Left ventricle myocardium inferior (tissue), 1 donor: Measurements from ENCODE around the gene SAMD3. TPM values are rescaled to one million over a fixed set of nuclear protein-coding genes. Genes with fewer than 3 reads are reported as not detected.
"Not testable (repeated sequence)": the region's sequence is repeated elsewhere in the genome, so short reads cannot be mapped to it uniquely, and the experiment has no call there.

ENCODE experiments used
- DNase-seq: peaks from one replicate; pipeline ENCODE4 v3.0.0-alpha.2; 2020
- H3K27ac ChIP-seq: fragments of 200-600 bp; replicated peaks from 2 replicates; pipeline ENCODE4 v1.8.0; 2021
- H3K27me3 ChIP-seq: fragments of 200-600 bp; 2 replicates; pipeline ENCODE4 v1.8.0; 2021; ENCODE audit warnings: low read depth
- H3K36me3 ChIP-seq: fragments of 200-600 bp; 2 replicates; pipeline ENCODE4 v1.8.0; 2021
- H3K4me1 ChIP-seq: fragments of 200-600 bp; 2 replicates; pipeline ENCODE4 v1.8.0; 2021
- H3K4me3 ChIP-seq: fragments of 200-600 bp; 2 replicates; pipeline ENCODE4 v1.8.0; 2021; ENCODE audit warnings: mild to moderate bottlenecking, moderate library complexity
- H3K9me3 ChIP-seq: fragments of 200-600 bp; replicated peaks from 2 replicates; pipeline ENCODE4 v1.8.0; 2021
- CTCF ChIP-seq: fragments of 200-600 bp; IDR thresholded peaks from 2 replicates; pipeline ENCODE4 v1.8.0; 2021; ENCODE audit warnings: antibody characterized with exemption, mild to moderate bottlenecking, borderline replicate concordance
- intact Hi-C: fragments of 100-400 bp; cut with micrococcal nuclease; formaldehyde crosslinking; loops from one replicate; pipeline ENCODE4 v1.11.0; 2022
- total RNA-seq: library from RNA; stranded (reverse); fragmentation: NEBNext Ultra II Directional; extraction: Animal tissue kit (Norgen Biotek cat#: 25700); gene quantifications from one replicate; pipeline ENCODE4 v1.2.1, GENCODE V29; 2021
- donor health status: DM: no; HTN: yes; CAD: no; lungs with severe emphysema.

Gene SAMD3
- total RNA-seq, 1 donor from 2014 or later = not detected

GRCh38 chr6:130178692-130179091, 44.1 kb downstream of the SAMD3 start:
- no peak for DNase-seq
- no peaks in the 10 kb centered on the region for H3K36me3 ChIP-seq
- no peak for TF ChIP-seq CTCF

DNA sequence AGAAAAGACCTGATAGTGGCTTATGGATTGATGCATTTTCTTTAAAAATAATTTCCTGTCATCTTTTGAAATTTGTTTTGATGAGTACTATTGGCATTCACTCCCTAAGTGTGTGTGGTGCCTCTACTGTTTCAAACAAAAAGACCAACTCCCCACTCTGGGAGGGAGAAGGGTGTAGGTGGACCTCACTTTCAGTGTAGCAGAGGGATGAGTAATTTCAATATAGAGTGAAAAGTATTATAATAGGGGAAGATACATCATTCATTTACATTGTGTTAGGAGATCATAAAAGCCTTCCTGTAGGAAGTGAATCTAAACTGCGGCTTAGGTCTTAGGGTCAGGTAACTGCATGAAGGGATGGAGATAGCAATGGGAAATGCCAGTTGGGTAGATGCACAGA, 46.4 kb downstream of the SAMD3 start:
- Histone ChIP-seq H3K27me3 (no peaks in the 10 kb centered on the region), H3K4me1 (no peaks in the 10 kb centered on the region), H3K36me3 (no peaks in the 10 kb centered on the region), H3K27ac (no peak overlapping the region), H3K9me3 (peaks cover 19% of the 10 kb centered on the region), H3K4me3 (no peak overlapping the region)
- intact Hi-C loops = no loop called here
- TF ChIP-seq CTCF = no peak
- DNase-seq = no peak

More at GRCh38 chr6:130178692-130179091, 44.1 kb downstream of the SAMD3 start:
- no peaks in the 10 kb centered on the region for H3K27me3 ChIP-seq
- no peaks in the 10 kb centered on the region for H3K9me3 ChIP-seq
- no peak overlapping the region for H3K4me3 ChIP-seq
- no peaks in the 10 kb centered on the region for H3K4me1 ChIP-seq
- intact Hi-C loops = no loop called here
- H3K27ac ChIP-seq = no peak overlapping the region

- H3K4me1 ChIP-seq, H3K27ac ChIP-seq, intact Hi-C loops, H3K36me3 ChIP-seq, H3K4me3 ChIP-seq, DNase-seq, H3K27me3 ChIP-seq: not testable (repeated sequence)
- H3K9me3 ChIP-seq = peaks cover 33% of the 10 kb centered on the region
Observed at GRCh38 chr6:130173377-130174004, 49.3 kb downstream of the SAMD3 start.

DNA sequence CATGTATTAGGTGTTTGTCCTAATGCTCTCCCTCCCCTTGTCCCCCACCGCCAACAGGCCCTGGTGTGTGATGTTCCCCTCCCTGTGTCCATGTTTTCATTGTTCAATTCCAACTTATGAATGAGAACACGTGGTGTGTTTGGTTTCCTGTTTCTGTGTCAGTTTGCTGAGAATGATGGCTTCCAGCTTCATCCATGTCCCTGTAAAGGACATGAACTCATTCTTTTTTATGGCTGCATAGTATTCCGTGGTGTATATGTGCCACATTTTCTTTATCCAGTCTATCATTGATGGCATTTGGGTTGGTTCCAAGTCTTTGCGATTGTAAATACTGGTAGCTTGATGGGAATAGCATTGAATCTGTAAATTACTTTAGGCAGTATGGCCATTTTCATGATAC, 52.6 kb downstream of the SAMD3 start:
- H3K4me1 ChIP-seq, H3K27ac ChIP-seq, H3K27me3 ChIP-seq, H3K4me3 ChIP-seq, H3K36me3 ChIP-seq, intact Hi-C loops, DNase-seq: not testable (repeated sequence)
- peaks cover 33% of the 10 kb centered on the region for H3K9me3 ChIP-seq

GRCh38 chr6:130167655-130168054, 55.1 kb downstream of the SAMD3 start:
- H3K4me1 ChIP-seq = no peaks in the 10 kb centered on the region
- intact Hi-C loops = no loop called here
- no peak for TF ChIP-seq CTCF
- DNase-seq = no peak
- H3K4me3 ChIP-seq = no peak overlapping the region
- H3K9me3 ChIP-seq = peaks cover 34% of the 10 kb centered on the region
- H3K36me3 ChIP-seq = no peaks in the 10 kb centered on the region
- no peaks in the 10 kb centered on the region for H3K27me3 ChIP-seq
- no peak overlapping the region for H3K27ac ChIP-seq

DNA sequence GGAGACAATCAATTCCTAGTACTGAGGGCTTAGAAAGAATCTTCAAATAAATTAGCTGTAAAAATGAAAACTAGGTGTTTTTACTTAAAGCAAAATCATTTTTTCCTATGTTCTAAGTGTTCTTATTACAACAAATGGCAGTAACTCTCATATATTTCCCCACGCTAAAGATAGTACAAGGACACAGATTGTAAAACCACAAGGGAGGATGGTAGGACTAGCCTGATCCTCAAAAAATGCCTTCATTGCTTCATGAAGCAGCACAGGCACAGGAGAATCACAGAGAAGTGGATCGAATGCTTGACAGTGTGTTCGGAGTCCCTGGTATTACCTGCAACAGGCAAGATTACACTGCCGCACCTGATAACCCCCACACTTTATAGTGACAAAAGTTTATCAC, 58.5 kb downstream of the SAMD3 start:
- Histone ChIP-seq H3K4me1 (no peaks in the 10 kb centered on the region), H3K4me3 (no peak overlapping the region), H3K36me3 (no peaks in the 10 kb centered on the region), H3K27me3 (no peaks in the 10 kb centered on the region), H3K27ac (no peak overlapping the region), H3K9me3 (peaks cover 8% of the 10 kb centered on the region)
- intact Hi-C loops = no loop called here
- DNase-seq = no peak
- no peak for TF ChIP-seq CTCF
